IPS DF 4.7 (cell line): ENCODE results near the gene PLAC9.

Experiments
- DNase-seq: peaks from one replicate; pipeline ENCODE4 v3.0.0-alpha.2; 2013; ENCODE audit warnings: low spot score; ENCODE audit errors: extremely low read depth

Gene PLAC9

DNA sequence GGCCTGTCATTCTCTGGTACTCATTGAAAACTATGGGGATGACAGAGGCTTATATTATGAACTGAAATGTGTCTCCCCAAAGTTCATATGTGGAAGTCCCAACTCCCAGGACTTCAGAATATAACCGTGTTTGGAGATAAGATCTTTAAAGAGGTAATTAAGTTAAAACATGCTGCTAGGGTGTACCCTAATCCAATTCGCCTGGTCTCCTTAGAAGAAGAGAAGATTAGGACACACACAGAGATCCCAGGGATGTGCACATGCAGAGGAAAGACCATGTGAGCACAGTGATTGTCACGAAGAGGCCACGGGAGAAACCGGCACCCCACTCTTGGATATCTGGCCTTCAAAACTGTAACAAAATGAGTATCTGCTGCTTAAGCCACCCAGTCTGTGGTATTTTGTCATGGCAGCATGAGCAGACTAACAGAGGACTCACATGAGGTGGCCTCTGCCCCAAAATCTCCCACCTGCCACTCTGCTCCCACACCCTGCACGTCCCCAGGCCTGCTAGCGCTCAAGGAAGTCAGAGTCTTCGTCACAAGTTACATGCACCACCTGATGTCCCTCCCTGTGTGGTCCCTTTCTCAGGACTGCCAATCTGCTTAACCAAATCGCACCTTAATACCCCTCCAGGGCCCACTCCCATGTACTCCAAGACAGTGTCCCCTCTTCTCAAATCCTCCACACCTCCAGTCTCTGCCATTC, 26.8 kb downstream of the PLAC9 start:
- DNase-seq, result no peak

DNA sequence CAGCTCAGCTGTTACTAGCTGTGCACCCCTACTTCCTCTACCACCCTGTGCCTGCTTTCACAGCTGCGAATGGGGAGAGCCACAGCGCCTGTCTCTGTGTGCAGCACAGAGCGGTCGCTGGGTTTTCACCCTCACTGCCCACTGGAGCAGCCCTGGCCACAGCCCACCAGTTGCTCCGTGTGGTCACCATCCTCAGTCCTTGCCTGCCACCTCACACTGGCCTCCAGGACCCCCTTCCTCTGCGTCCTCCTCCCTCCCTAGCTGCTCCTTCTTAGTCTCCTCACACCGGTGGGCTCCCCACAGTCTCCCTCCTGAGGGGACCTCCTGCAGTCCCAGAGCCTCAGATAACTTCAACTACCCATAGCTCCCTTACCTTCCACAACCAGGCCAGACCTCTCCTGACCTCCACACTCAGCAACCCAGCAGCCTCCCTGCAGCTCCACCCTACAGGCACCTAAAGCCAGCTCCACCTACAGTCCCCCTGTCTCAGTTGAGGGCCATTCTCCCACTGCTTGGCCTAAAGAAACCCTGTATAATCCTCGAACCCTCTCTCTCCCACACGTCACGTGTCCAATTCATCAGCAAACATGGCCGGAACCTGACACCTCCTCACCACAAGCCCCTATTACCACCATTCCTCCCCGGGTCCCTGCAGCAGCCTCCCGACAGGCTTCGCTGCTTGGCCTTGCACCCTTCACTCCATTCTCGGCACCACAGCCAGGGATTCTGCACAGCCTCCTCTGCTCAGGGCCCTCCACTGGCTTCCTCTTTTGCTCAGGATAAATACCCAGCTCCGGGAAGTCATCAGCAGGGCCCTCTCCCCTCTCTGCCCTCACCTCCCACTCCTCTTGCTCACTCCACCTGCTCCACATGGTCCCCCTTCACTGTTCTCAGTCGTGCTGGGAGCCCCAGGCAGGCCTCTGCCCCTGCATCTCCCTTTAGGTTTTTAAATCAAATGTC, 28.1 kb downstream of the PLAC9 start:
- no peak for DNase-seq

DNA sequence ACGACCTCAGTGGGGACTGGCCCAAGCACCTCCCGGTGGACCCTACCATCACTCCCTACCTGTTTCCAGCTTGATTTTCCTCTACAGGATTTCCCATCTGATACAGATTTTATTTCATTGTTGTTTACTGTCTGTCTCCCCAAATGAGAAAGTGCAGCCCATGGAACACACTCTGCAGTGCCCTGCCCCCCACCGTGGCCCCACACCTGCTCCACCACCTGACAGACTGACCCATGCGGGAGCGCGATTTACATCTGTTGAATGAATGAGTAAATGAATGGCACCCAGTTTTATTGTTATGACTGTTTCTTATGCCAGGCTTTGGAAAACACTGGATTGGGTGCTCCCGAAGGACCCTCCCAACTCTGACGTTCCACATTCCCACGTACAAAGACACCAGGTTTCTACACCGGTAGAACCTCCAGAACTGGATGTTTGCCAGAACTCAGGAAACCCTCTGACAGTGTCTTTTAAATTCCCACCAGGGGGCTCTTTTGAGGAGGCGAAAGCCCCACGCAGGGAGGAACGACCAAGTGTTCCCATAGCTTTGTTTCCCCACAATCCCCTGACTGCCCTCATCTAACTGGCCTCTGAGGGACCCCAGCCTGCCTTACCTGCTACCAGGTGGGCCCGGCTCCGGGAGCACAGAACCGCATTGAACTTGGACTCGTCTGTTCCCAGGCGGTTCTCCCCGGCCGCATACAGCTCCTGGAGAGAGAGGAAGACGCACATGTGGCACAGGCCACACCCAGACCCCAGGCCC, 29.0 kb downstream of the PLAC9 start:
- no peak for DNase-seq

DNA sequence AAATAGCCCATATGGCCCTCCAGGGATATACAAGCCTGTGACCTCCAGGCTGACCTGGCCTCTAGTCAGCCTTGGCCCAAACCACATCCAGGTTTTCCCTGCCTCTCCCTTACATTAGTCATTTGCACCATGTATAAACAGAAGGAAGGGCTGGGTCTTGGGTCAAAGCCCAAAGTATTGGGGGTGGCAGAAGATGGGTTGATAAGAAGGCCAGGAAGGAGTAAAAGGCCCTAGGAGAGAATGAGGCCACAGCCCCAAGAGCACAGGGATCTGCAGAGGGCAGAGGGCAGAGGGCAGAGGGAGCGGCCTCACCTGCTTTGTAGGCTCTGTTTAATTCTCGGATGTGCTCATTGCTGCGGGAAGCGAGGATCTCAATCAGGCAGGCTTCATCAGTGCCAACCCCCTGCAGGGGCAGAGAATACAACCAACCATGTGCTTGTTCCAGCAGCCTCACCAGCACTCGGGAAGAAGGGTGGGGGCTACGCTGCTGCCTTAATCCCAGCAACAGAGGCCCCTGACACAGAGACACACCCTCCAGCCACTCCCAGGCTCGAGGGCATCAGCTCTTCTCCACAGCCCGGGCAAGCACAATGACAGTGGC, 31.3 kb downstream of the PLAC9 start:
- no peak for DNase-seq

DNA sequence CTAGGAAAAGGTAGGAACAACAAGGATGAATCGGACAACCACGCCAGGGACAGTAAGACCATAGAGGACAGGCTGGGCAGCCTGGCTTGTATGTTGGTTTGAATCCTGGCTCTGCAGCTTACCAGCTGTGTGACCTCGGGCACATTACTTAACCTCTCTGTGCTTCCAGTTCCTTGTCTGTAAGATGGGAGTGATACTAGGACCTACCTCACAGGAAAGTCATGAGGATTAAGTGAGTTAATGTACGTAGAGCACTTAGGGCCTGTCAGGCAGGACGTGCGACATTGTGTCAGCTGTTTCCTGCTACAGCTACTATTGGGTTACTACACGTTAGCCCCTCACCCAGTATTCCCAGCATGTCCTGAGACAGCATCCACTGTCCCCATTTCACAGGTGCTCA, 32.1 kb downstream of the PLAC9 start:
- no peak for DNase-seq

DNA sequence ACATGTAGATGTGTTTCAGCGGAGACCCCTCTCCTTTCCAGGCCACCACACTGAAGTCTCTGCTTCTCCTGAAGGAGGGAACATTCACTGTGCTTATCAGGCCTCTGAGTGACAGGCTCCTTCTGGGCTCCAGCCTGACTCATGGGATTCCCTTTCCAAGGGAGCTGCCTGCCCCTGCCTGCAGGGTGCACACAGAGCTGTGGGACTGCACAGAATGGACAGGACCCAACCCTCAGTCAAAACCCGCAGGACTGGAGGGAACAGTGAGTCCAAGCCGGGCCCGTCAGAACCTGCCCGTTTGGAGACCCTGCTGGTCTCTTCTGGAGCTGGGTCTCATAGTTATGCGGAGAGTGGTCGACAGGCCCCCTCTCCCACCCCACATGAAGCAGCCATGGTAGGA, 32.6 kb downstream of the PLAC9 start:
- DNase-seq, result no peak

DNA sequence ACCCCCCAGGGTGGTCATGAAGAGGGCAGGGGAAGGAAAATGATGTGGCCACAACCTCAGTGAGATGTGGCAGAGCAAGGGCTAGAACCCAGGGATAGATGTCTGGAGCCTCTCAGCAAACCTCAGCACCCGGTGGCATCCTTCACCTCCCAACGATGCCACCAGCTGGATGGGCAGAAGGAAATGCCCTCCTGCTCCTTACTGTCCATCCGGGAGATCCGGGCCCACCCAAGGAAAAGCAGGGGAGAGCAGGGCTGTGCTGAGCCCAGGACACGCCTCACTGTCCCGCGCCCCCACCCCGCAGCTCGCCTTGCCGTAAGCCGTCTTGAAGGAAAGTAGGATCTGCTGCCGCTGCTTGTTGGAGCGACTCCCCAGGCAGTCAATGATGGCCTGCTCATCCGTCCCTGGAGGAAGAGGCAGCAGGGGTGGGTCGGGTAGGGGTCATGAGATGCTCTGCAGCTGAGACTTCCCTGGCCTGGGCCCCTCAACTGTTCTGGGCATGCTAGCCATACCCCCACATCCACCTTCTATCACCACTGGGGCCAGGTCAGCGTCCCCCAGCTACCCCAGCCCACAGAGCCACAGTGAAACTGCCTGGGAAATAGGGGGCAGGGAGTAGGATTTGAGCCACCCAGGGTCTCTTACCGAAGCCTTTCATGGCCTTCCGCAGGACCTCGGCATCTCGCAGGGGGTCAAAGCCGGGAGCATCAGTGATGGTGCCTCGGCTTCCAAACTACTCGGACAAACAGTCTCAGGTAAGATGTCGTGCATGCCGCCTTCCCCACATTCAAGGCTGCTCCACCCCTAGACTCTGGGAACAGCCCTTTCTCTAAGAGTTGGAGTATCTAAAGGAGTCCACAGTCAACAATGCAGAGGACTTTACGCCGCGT, 34.3 kb downstream of the PLAC9 start:
- no peak for DNase-seq

DNA sequence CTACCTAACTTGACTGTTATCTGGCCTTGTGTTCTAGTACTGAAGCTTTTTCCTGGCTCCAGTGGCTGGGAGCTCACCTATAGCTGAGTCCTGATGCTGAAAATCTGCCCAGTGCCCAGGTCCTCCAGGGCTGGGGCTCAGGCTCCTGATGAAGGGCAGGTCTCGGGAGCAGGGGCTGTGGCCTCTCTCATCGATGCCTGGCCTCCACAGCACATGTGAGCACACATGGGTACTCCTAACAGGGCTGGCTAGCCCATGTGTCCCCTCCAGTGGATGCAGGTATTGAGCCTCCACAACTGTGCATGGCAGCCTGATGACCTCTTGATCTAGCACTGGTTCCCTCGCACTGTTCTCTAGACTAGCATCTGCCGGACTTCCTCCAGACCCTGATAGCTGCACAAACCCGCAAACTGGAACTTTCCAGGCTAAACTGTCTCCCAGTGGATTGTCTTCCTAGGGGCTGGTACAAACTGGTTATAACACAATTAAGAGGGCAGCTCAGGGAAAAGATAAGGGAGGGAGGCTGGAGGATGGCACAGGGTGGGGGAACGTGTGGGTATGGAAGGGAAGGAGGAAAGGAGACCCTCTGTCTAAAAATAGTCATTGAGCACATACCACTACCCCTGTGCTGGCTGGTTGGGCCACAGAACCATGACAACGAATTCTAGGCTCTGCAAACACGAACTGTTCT, 35.1 kb downstream of the PLAC9 start:
- no peak for DNase-seq

DNA sequence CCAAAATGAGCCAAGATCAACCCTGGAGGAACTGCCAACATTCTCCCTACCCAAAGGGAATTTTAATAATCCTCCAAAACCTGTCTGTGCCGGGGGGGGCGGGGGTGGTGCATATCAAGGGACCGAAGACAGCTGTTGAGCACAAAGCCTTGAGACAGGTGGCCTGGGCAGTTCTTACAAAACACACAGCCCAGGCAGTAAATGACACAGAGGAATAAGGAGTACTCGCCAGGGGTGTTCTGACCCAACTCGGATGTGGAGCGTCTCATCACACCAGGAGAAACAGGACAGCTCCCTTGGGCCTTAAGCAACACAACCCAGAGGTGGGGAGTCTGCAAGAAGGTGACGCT, 35.6 kb downstream of the PLAC9 start:
- DNase-seq, result no peak

DNA sequence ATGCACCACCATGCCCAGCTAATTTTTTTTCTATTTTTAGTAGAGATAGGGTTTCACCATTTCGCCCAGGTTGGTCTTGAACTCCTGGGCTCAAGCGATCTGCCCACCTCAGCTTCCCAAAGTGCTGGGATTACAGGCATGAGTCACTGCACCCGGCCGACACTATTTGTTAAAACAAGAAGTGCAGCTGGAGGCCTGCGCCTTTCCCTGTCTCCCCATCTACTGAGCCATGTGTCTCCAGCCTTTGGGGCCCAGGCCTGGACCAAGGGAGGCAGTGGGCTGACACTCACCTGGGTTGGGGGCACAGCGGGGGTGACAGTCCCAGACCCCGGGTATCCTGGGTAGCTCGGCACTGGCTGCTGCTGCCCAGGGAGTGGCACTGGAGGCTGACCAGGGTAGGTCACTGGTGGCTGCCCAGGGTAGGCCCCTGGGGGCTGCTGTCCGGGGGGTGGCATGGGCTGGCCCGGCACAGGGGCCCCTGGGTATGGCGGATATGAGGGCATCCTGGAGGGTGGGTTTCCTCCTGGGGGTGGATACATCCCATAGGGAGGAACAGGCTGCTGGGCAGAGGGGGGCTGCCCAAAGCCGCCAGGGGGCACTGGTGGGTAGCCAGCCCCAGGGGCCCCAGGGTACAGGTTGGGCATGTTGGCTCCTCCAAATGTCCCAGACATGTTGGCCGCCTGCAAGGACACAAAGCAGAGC, 36.3 kb downstream of the PLAC9 start:
- DNase-seq, result no peak

DNA sequence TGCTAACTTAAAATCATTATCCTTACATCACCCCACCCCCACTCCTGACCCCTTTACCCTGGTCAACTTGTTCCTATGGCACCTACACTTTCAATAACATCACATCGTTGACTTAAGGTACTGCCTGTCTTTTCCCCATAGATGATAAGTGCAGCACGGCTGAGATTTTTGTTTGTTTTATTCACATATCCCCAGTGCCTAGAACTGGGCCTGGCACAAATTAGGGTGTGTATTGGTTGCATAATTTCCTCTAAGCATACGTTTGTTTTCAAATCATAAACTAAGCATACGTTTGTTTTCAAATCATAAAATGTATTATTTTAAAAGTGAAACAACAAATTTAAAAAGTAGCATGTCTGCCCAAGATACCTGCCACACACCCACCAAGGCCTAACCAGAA, 37.5 kb downstream of the PLAC9 start:
- DNase-seq, result no peak

DNA sequence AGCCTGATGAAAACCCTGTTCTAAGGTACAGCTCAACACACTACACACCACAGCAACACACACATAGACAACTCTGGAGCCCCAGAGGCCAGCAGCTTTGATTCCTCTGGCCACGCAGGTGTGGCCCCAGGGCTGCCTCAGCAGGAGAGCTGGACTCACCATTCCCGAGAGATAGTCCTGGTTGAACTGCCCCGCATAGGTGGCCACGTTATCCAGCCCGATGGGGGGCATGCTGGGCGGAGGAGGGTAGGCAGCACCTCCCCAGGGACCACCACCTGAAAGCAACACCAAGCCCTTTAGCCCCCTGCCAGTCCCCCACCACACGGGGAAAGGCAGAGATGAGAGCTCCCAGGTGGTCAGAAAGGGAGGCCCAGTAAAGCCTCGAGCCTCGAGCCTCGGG, 38.1 kb downstream of the PLAC9 start:
- no peak for DNase-seq

DNA sequence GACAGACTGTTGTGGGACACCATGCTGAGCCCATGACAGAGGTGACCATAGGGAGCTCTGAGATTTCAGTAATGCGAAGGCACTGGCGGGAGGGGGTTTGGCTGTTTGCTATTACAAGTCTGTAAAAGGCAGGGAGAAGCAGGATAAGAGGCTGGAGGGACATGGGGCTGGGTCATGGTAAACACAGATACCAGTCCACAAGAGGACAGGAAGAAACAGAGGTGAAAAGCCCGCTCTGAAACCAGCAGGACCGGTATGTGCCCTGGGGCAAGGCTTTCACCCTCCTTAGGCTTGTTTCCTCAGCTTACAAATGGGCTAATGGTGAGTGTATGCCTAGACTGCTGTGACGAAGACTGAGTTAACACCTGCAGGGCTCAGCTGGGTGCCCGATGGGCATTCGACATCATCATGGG, 38.7 kb downstream of the PLAC9 start:
- DNase-seq, result no peak

DNA sequence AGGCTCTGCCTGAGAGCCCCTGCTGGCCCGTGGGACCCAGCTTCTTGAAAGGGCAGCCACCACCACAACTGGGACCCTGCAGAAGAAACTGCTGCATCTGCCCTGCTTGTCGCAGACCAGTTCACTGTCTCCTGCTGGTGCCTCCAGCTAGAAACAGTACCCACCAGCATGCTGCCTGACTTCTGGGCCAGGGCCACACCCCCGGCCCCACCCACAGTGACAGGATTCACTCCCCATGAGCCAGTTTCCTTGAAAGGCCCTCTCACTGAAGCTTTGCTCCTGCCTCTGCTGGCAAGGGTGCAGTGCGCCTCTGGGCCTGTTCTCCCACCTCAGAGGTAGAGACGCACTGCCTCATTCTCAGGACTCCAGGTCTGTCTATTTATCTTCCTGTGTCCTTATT, 40.4 kb downstream of the PLAC9 start:
- DNase-seq, result no peak

DNA sequence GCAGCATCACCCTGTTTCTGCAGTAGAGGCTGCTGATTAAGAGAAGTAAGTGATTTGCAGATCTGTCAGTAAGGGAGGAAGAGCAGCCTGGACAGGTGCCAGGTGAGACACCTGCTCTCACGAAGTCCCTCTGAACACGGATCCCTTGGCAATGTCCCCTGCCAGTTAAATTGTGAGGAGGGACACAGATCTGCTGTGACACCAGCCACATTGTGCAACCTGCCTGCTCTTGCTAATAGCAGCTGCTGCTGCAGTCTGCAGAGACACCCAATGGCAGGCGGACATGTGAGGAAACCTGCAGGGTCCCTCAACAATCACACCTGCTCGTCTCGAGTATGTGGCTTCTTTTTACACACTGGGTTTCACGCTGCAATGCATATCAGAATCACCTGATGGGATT, 40.9 kb downstream of the PLAC9 start:
- DNase-seq, result no peak

DNA sequence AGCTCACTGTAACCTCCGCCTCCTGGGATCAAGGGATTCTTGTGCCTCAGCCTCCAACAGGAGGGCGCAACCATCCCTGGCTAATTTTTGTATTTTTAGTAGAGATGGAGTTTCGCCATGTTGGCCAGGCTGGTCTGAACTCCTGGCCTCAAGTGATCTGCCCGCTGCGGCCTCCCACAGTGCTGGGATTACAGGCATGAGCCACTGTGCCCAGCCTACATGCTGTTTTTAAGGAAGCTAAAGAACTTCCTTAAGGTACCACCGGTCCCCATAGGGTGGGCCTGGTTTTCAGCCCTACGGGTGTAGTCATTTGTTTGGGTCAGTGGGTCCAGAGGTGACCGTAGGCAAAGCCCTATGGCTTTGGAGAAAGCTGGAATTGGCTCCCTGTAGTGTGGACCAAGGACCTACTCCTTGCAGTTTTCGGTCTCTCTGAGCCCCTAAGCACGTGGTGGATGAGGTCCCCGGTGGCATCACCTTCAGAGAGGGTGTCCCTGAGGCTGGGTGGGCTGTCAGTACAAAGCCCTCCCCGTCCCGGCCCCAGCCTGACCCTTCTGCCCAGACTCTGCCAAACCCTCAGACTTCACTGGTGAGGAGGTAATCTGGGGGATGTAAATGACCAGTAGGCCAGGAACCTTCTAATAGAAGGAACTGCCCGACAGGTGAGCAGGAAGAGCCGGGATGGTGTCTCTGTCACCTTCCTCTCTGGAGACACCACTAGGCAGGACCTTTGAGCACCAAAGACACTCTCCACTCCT, 42.3 kb downstream of the PLAC9 start:
- DNase-seq, result no peak

DNA sequence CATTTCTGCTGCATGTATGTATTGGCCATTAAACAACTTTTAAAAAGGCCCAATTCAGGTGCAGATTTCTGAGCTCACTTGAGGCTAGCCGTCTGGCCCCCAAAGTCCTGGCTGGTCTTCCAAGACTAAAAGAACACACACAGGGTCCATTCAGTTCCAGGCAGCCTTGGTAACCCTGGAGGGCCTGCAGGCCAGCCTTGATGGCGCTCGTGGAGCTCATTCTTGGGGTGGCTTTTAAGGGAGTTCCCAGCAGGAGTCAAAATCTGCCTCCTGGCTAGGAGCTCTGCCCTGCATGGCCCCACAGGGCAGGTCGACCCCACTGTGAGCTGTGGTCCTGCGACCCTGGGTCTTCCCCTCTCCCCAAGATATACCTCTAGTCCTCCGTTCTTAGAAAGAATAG, 44.0 kb downstream of the PLAC9 start:
- DNase-seq, result no peak

DNA sequence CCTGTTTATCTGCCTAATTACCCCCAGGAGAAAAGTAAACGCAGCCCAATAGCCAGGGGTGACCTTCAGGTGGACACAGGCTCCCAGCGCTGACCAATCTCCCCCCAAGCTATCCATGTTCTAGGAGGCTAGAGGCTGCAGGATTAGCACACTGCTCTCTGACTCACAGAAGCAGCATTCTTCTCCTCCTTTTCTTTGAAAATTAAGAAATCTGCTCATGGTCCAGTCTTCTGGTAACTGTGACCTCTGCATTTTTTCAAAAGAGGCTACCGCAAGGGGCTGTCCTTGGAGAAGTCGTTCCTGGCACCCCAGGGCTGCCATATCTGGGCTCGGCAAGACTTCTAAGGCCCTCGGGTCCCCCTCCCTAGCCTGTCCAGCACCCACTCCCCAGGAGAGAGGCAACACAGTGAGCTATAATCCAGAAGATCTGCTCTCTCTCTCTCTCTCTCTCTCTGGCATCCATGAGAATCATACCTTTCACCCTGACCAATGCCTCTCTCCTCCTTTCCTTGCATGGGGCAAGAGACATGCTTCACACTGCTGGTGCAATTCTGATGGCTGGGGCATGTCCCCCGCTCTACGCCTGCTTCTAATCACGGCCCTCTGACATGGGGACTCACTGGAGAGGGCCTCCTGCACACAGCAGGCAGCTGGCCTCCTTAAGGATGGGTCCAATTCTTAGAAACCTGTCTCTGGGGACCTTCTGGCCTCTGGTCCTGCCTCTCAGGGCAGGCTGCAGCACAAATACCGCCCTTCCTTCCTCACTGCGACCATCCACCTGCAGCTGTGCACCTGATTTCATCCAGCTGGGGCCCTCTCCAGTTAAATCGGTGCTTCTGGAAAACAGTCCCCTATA, 45.5 kb downstream of the PLAC9 start:
- no peak for DNase-seq
